Subcutaneous abdominal adipose tissue (tissue), 5 donors: ENCODE data around the gene NDRG3.
"Not testable (repeated sequence)": the region's sequence is repeated elsewhere in the genome, so short reads cannot be mapped to it uniquely, and the experiment has no call there.

Experiments used
- H3K27ac ChIP-seq: one replicate; pipeline ENCODE4 v1.7.0; 2013; ENCODE audit warnings: low read depth, mild to moderate bottlenecking, inconsistent platforms, low read length, moderate library complexity
- H3K27me3 ChIP-seq, 5 donors: one replicate each; pipeline ENCODE4 v1.7.0; 2013; ENCODE audit warnings: low read length in 5 of 5, inconsistent platforms in 1 of 5; ENCODE audit not compliant: control insufficient read depth in 5 of 5, insufficient read depth in 4 of 5
- H3K36me3 ChIP-seq, 5 donors: one replicate each; pipeline ENCODE4 v1.7.0; 2013; ENCODE audit warnings: low read length in 5 of 5; ENCODE audit not compliant: control insufficient read depth in 5 of 5, insufficient read depth in 5 of 5
- H3K4me1 ChIP-seq, 5 donors: one replicate each; pipeline ENCODE4 v1.7.0; 2013; ENCODE audit warnings: low read length in 5 of 5, mild to moderate bottlenecking in 3 of 5, moderate library complexity in 1 of 5; ENCODE audit not compliant: control insufficient read depth in 5 of 5, insufficient read depth in 5 of 5
- H3K4me3 ChIP-seq, 5 donors: one replicate each; pipeline ENCODE4 v1.7.0; 2013; ENCODE audit warnings: low read length in 5 of 5, low read depth in 1 of 5
- H3K9ac ChIP-seq, 5 donors: one replicate each; pipeline ENCODE4 v1.7.0; 2013; ENCODE audit warnings: low read length in 5 of 5, mild to moderate bottlenecking in 4 of 5, moderate library complexity in 3 of 5
- H3K9me3 ChIP-seq, 5 donors: one replicate each; pipeline ENCODE4 v1.7.0; 2013; ENCODE audit warnings: low read length in 5 of 5; ENCODE audit not compliant: control insufficient read depth in 5 of 5
- donor health status: healthy.
- donor health status: healthy.
- donor health status: healthy.
- donor health status: healthy.
- donor health status: healthy.

Gene NDRG3

DNA sequence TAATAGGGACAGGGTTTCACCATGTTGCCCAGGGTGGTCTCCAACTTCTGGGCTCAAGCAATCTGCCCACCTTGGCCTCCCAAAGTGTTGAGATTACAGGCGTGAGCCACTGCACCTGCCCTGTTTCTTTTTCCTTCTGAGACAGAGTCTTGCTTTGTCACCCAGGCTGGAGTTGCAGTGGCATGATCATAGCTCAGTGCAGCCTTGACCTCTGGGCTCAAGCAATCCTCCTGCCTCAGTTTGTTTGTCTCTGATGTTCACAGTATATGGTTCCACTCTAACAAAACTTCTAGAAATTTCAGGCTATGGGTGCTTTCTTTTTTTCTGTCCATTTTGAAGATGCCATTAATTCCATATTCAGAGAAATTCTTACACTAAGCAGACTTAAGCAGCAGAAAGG lies 33.1 kb downstream of the NDRG3 start:
- no peak overlapping the region for H3K9ac ChIP-seq
- no peaks in the 10 kb centered on the region for H3K36me3 ChIP-seq
- H3K4me1 ChIP-seq, result no peaks in the 10 kb centered on the region
- no peak overlapping the region for H3K4me3 ChIP-seq
- no peaks in the 10 kb centered on the region for H3K9me3 ChIP-seq
- no peaks in the 10 kb centered on the region for H3K27me3 ChIP-seq
- H3K27ac ChIP-seq, result no peak overlapping the region

DNA sequence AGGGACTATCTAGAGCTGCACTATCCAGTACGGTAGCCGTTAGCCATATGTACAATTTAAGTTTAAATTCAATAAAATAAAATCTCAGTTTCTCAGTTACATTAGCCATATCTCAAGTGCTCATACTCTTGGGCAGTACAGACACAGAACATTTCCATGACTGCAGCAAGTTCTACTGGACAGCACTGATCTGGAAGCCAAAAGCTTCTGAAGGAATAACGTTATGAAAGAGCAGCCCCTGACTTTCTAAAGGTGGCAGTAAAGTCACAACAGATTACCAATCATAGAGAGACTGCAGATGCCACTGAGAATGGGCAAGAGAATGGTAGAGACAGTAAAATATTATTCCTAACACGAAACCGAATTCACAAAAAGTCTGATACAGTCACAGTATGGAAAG lies 36.8 kb downstream of the NDRG3 start:
- Histone ChIP-seq H3K4me3 (no peak overlapping the region), H3K27me3 (no peaks in the 10 kb centered on the region), H3K4me1 (no peaks in the 10 kb centered on the region), H3K9ac (no peak overlapping the region), H3K36me3 (peaks cover 0 to 11% (median 2%) of the 10 kb centered on the region in 5 donors), H3K27ac (no peak overlapping the region), H3K9me3 (no peaks in the 10 kb centered on the region)

DNA sequence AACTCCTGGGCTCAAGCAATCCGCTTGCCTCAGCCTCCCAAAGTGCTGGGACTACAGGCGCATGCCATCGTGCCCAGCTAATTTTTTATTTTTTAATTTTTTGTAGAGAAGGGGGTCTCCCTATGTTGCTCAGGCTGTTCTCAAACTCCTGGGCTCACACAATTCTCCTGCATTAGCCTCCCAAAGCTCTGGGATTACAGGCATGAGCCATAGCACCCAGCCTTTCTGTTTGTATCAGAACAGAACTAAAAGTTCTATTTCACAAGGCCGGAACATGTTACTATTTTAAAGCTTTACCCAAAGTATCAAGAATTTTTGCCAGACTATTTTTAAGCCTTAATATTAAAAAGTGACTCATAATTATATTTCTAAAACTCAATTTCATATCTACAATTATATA lies 42.4 kb downstream of the NDRG3 start:
- H3K4me1 ChIP-seq, result no peaks in the 10 kb centered on the region
- H3K27me3 ChIP-seq, result no peaks in the 10 kb centered on the region
- no peak overlapping the region for H3K27ac ChIP-seq
- peaks cover 0 to 11% (median 3%) of the 10 kb centered on the region in 5 donors for H3K36me3 ChIP-seq
- H3K9ac ChIP-seq, result no peak overlapping the region
- no peak overlapping the region for H3K4me3 ChIP-seq
- no peaks in the 10 kb centered on the region for H3K9me3 ChIP-seq

GRCh38 chr20:36700438-36700837 lies 45.5 kb downstream of the NDRG3 start:
- H3K36me3 ChIP-seq, result peaks cover 0 to 3% (median 0%) of the 10 kb centered on the region in 5 donors
- H3K4me3 ChIP-seq, result no peak overlapping the region
- no peaks in the 10 kb centered on the region for H3K4me1 ChIP-seq

DNA sequence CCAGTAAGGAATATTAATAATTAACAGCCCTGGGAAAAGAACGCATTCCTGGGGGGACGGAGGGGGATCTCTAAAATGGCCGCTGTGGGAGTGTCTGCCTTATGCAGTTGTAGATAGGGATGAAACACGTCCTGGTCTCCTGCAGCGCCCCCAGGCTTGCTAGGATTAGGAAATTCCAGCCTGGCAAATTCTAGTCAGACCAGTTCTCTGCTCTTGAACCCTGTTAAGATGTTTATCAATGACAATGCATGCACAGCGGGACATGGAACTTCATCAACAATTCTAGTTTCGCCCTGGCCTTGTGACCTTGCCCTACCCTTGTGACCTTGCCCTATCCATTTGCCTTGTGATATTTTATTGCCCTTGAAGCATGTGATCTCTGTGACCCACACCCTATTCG lies 50.4 kb downstream of the NDRG3 start:
- H3K36me3 ChIP-seq, H3K4me1 ChIP-seq, H3K4me3 ChIP-seq, H3K27ac ChIP-seq, H3K27me3 ChIP-seq, H3K9me3 ChIP-seq, H3K9ac ChIP-seq: not testable (repeated sequence)

More at GRCh38 chr20:36700438-36700837, 45.5 kb downstream of the NDRG3 start:
- Histone ChIP-seq H3K9ac (no peak overlapping the region), H3K27ac (no peak overlapping the region), H3K9me3 (no peaks in the 10 kb centered on the region), H3K27me3 (no peaks in the 10 kb centered on the region)

DNA sequence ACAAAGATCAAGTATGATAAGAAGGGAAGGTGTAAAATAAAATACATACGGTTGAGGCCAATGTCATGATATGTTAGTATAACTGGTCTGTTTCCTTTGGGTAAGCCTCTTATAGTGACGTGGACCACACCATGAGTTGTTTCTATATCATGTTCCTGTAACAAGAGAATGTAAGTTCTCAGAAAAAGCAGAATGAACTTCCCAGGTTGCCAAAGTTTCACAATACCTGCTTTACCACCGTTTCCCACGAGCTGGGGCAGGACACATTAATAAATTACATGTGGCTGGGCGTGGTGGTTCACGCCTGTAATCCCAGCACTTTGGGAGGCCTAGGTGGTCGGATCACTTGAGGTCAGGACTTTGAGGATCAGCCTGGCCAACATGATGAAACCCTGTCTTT lies 57.3 kb downstream of the NDRG3 start:
- no peak overlapping the region for H3K27ac ChIP-seq
- H3K4me3 ChIP-seq, result no peak overlapping the region
- H3K36me3 ChIP-seq, result peaks cover 17 to 44% (median 21%) of the 10 kb centered on the region in 5 donors
- no peaks in the 10 kb centered on the region for H3K9me3 ChIP-seq
- no peaks in the 10 kb centered on the region for H3K4me1 ChIP-seq
- no peaks in the 10 kb centered on the region for H3K27me3 ChIP-seq
- no peak overlapping the region for H3K9ac ChIP-seq

DNA sequence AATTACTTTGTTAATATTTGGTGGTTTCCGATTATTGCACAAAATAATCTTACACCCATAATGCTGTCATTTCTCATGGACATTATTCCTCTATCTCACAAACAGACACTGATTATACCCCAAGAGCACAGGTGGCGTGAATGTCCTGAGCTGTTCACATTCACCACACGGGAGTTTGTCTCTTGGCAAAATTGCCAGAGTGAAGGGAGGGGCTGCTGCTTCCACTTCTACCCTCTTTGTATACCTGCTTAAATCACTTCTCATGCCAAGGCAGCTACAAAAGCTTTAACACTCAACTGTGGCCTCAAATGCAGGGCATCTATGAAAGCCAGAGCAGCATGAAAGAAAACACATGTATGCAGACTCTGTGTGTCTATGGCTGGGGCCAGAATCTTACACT lies 58.0 kb downstream of the NDRG3 start:
- no peak overlapping the region for H3K27ac ChIP-seq
- no peaks in the 10 kb centered on the region for H3K27me3 ChIP-seq
- H3K9ac ChIP-seq, result no peak overlapping the region
- H3K9me3 ChIP-seq, result no peaks in the 10 kb centered on the region
- no peaks in the 10 kb centered on the region for H3K4me1 ChIP-seq
- H3K4me3 ChIP-seq, result no peak overlapping the region
- peaks cover 17 to 44% (median 22%) of the 10 kb centered on the region in 5 donors for H3K36me3 ChIP-seq

DNA sequence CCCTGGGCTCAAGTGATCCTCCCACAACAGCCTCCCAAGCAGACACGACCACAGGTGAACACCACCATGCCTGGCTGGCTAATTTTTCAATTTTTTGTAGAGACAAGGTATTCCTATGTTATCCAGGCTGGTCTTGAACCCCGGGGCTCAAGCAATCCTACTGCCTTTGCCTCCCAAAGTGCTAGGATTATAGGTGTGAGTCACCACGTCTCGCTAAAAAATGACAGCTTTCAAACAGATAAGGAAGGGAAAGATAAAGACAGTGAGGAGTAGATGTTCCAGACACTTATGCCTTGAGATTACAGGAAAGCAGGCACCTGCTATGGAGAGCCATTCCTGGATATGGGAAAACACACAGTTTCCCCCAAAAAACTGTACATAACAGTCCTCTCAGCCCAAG lies 58.9 kb downstream of the NDRG3 start:
- no peaks in the 10 kb centered on the region for H3K9me3 ChIP-seq
- H3K4me3 ChIP-seq, result no peak overlapping the region
- H3K27me3 ChIP-seq, result no peaks in the 10 kb centered on the region
- H3K27ac ChIP-seq, result no peak overlapping the region
- no peaks in the 10 kb centered on the region for H3K4me1 ChIP-seq
- peaks cover 21 to 50% (median 26%) of the 10 kb centered on the region in 5 donors for H3K36me3 ChIP-seq
- no peak overlapping the region for H3K9ac ChIP-seq

DNA sequence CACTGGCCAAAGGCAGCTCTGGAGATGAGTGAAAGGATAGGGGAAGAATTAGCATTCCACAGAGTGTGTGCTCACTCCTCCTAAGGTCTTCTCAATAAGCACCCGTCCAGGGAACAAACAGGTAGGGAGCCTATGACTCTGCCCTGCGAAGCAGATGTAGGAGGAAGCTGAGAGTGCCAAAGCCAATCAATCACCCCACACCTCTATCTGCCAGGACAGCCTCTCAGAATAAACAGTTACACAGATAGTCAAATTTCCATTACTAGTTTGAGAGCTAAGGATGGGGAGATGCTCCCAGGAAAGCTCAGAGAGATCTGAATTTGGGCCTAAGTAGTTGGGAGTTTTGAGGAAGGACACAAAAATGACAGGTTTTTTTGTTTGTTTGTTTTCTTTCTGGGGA lies 59.4 kb downstream of the NDRG3 start:
- Histone ChIP-seq H3K36me3 (peaks cover 21 to 50% (median 26%) of the 10 kb centered on the region in 5 donors), H3K9me3 (no peaks in the 10 kb centered on the region), H3K9ac (no peak overlapping the region), H3K4me1 (no peaks in the 10 kb centered on the region), H3K27ac (no peak overlapping the region), H3K4me3 (no peak overlapping the region), H3K27me3 (no peaks in the 10 kb centered on the region)

DNA sequence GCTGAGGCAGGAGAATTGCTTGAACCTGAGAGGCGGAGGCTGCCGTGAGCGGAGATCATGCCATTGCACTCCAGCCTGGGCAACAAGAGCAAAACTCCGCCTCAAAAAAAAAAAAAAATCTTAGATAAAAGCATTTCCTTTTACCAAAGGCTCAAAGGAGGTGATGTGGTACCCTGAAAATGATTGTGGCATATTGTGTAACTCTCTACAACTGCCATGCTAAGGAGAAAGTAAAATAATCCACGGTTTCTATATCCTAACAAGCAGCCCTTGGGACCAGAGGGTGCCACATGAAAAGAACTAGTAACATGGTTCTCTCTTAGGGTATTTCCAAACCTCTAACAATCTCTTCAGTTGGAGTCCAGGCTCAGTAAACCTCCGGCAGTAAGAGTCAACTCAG lies 61.1 kb downstream of the NDRG3 start:
- Histone ChIP-seq H3K27ac (no peak overlapping the region), H3K36me3 (peaks cover 26 to 61% (median 30%) of the 10 kb centered on the region in 5 donors), H3K4me3 (no peak overlapping the region), H3K4me1 (no peaks in the 10 kb centered on the region), H3K9ac (no peak overlapping the region), H3K9me3 (no peaks in the 10 kb centered on the region), H3K27me3 (no peaks in the 10 kb centered on the region)

DNA sequence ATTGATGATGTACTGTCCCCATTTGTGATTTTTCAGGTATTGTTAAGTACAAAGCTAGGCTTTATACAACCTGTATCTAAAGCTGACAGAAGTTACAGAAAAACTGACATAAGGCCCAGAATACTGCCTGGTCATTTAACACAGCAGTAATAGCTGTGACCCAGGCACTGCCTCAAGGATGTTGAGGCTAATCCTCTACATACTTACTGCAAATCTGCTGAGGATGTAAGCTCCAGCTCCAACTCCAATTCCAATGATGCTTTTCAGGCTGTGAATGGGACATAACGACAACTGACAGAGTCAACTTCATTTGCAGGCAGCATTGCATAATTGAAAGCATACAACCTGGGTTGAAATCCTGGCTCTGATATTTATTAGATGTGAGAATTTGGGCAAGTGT lies 63.6 kb downstream of the NDRG3 start:
- no peak overlapping the region for H3K27ac ChIP-seq
- H3K4me3 ChIP-seq, result no peak overlapping the region
- H3K36me3 ChIP-seq, result peaks cover 24 to 53% (median 29%) of the 10 kb centered on the region in 5 donors
- no peak overlapping the region for H3K9ac ChIP-seq
- H3K27me3 ChIP-seq, result no peaks in the 10 kb centered on the region
- no peaks in the 10 kb centered on the region for H3K4me1 ChIP-seq
- H3K9me3 ChIP-seq, result no peaks in the 10 kb centered on the region
